ENCODE measurements around the gene MED23. TPM values are rescaled to one million over a fixed set of nuclear protein-coding genes. Genes with fewer than 3 reads are reported as not detected.
A peak's percentile ranks its signal among the peaks of the same experiment; 100 is the strongest.

MED23 gene
- 15.4 and 18.1 TPM in 2 replicates for total RNA-seq (2014; rRNA removed)
- percentile 77 among the genes with signal in this experiment for Bru-seq, nascent RNA
- BruChase-seq, experiment 1, labeled RNA remaining after a 6-hour chase, result percentile 78 among the genes with signal in this experiment
- percentile 83 among the genes with signal in this experiment for BruChase-seq, experiment 2, labeled RNA remaining after a 2-hour chase
- long read RNA-seq, full-length matches to known transcripts, result 25 of 43 reads
- long read RNA-seq, partial matches to known transcripts, result 6 of 43 reads
- long read RNA-seq, other reads (novel, unspliced or antisense), result 12 of 43 reads

DNA sequence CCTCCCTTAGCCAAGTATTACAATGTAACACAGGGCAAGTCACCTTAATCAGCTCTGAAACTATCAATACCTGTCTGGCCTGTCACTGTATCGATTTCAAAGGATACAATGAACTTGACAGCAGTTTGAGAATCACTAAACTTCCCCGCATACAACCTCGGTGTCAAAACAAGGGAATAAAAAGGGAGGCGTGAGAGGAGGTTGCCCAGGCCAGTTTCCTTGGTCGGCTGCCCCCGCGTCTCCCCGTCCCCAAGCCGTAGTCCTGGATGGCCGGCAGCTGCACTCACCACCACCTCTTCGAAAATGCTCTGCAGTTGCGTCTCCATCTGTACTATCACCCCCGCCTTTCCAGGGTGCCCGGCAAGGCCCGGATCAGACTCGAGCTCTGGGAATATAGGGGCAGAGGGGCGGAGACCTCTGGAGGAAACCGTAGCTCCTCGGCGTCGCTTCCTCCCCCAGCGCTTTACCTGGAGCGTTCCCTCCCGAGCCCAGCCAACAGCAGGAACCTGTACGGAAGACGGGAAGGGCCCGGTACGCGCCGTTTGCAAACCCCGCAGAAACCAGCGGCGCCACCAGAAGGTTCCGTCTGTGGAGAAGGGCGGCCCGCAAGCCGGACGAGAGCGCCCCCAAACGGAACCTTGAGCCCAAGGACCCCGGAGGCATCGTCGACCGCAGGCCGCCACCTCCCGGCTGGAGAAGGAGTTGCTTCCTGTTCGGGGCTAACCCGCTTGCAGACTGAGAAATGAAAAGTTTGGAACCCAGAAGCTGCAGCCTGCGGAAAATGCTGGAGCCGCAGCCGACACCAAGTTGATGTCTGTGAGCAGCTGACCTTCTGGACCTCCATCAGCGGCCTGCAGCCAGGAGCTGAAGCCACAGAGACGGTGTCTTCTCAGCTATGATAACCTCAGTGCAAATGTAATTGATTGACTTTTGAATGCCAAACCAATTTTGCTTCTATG, at the start of gene MED23:
Gene MED23, minus strand, starts transcription at position 519 of the 959 bp plus-strand sequence. Its CDS starts 193 bp downstream, at position 326.
- H3K27ac ChIP-seq (ENCODE audit: low read length), result peak within 1 kb of the TSS; percentile 63
- peaks cover 17% of the 10 kb centered on the region for H3K79me2 ChIP-seq (ENCODE audit: low read length)
- peak within 1 kb of the TSS; percentile 74 for H3K4me2 ChIP-seq (ENCODE audit: low read length)
- ChIA-PET CTCF (interaction anchor here (0.6 to 1.2 kb wide), 2 partner anchors 25 to 108 kb away, joined by 3 to 6 read pairs; no protein-coding TSS in a partner anchor), POLR2A (ENCODE audit: unreplicated experiment) (interaction anchor here (0.6 to 0.7 kb wide), 4 partner anchors 216 to 1040 kb away, joined by 3 to 4 read pairs (median 3); no protein-coding TSS in a partner anchor)
- H3K36me3 ChIP-seq (ENCODE audit: low read depth, low read length), result peaks cover 5% of the 10 kb centered on the region; the same call in 1 of the 2 replicates
- H3K4me1 ChIP-seq (ENCODE audit: insufficient read depth, low read length), result peaks cover 39% of the 10 kb centered on the region
- peak within 1 kb of the TSS; percentile 90 for H2AFZ ChIP-seq (ENCODE audit: low read length)
- no peaks in the 10 kb centered on the region for H3K27me3 ChIP-seq (ENCODE audit: low read length)
- ATAC-seq (peak; percentile 92), DNase-seq (peak; percentile 90)
- H4K20me1 ChIP-seq (ENCODE audit: low read length), result no peaks in the 10 kb centered on the region
- TSS peak; percentile 57 for BruUV-seq (replicated peaks)
- peak within 1 kb of the TSS; percentile 89 for H3K9ac ChIP-seq (ENCODE audit: low read length)
- H3K9me2 ChIP-seq (replicated peaks; ENCODE audit: low read length), result no peaks in the 10 kb centered on the region
- peaks cover 4% of the 10 kb centered on the region for H3F3A ChIP-seq (ENCODE audit: low read length, unreplicated experiment)
- no peak for TF ChIP-seq EZH2 (IDR thresholded peaks at IDR 0.05; ENCODE audit: low read length, unreplicated experiment)
- TF ChIP-seq, protein P1, sequence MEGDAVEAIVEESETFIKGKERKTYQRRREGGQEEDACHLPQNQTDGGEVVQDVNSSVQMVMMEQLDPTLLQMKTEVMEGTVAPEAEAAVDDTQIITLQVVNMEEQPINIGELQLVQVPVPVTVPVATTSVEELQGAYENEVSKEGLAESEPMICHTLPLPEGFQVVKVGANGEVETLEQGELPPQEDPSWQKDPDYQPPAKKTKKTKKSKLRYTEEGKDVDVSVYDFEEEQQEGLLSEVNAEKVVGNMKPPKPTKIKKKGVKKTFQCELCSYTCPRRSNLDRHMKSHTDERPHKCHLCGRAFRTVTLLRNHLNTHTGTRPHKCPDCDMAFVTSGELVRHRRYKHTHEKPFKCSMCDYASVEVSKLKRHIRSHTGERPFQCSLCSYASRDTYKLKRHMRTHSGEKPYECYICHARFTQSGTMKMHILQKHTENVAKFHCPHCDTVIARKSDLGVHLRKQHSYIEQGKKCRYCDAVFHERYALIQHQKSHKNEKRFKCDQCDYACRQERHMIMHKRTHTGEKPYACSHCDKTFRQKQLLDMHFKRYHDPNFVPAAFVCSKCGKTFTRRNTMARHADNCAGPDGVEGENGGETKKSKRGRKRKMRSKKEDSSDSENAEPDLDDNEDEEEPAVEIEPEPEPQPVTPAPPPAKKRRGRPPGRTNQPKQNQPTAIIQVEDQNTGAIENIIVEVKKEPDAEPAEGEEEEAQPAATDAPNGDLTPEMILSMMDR (conservative IDR thresholded peaks at IDR 0.05; ENCODE audit: low read depth, low read length), result peak; percentile 93
- H3K9me3 ChIP-seq (ENCODE audit: low read length), result no peaks in the 10 kb centered on the region
- intact Hi-C loops (cut with micrococcal nuclease), result loop anchor here (2.0 kb wide), 1 partner anchor 25 kb away; no protein-coding TSS in a partner anchor
- peak within 1 kb of the TSS; percentile 98 for H3K4me3 ChIP-seq (ENCODE audit: low read length)

DNA sequence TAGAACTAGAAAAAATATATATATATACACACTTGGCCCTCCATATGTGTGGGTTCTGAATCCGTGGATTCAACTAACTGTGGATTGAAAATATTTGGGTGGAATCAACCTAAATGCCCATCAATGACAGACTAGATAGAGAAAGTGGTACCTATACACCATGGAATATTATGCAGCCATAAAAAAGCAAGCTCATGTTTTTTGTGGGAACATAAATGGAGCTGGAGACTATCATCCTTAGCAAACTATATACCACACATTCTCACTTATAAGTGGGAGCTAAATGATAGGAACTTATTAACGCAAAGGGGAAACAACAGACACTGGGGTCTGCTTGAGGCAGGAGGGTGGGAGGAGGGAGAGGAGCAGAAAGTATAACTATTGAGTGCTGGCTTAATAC, 45.1 kb upstream of the MED23 start:
- BruUV-seq (replicated peaks), result no TSS peak
- no peaks in the 10 kb centered on the region for H3K9me3 ChIP-seq (ENCODE audit: low read length)
- H3K4me1 ChIP-seq (ENCODE audit: insufficient read depth, low read length), result no peaks in the 10 kb centered on the region
- no peak overlapping the region for H2AFZ ChIP-seq (ENCODE audit: low read length)
- ChIA-PET POLR2A (ENCODE audit: unreplicated experiment) (no interaction called here), CTCF (no interaction called here)
- no peaks in the 10 kb centered on the region for H3K79me2 ChIP-seq (ENCODE audit: low read length)
- H3K9ac ChIP-seq (ENCODE audit: low read length), result no peak overlapping the region
- no peaks in the 10 kb centered on the region for H3K9me2 ChIP-seq (replicated peaks; ENCODE audit: low read length)
- no peak for ATAC-seq
- DNase-seq, result no peak
- no peak overlapping the region for H3K4me3 ChIP-seq (ENCODE audit: low read length)
- no peak for TF ChIP-seq EZH2 (IDR thresholded peaks at IDR 0.05; ENCODE audit: low read length, unreplicated experiment)
- TF ChIP-seq EZH2phosphoT487 (IDR thresholded peaks at IDR 0.05; ENCODE audit: borderline replicate concordance, low read length), result no peak
- TF ChIP-seq, protein P1 (conservative IDR thresholded peaks at IDR 0.05; ENCODE audit: low read depth, low read length), result no peak
- no peak overlapping the region for H3K27ac ChIP-seq (ENCODE audit: low read length)
- no peak overlapping the region for H3K4me2 ChIP-seq (ENCODE audit: low read length)
- intact Hi-C loops (cut with micrococcal nuclease), result no loop called here
- H3K36me3 ChIP-seq (ENCODE audit: low read depth, low read length), result no peaks in the 10 kb centered on the region
- H3K27me3 ChIP-seq (ENCODE audit: low read length), result no peaks in the 10 kb centered on the region
- no peaks in the 10 kb centered on the region for H3F3A ChIP-seq (ENCODE audit: low read length, unreplicated experiment)
- no peaks in the 10 kb centered on the region for H4K20me1 ChIP-seq (ENCODE audit: low read length)

All from PC-3 (cell line).